PC-3 (cell line): Measurements from ENCODE around the gene CDH13. TPM values are rescaled to one million over a fixed set of nuclear protein-coding genes. Genes with fewer than 3 reads are reported as not detected.

ENCODE experiments used
- ATAC-seq: fragments of 200-7000 bp; cut with Tn5 transposase; 2 replicates; pipeline ENCODE4 v1.9.1; 2020; ENCODE audit warnings: mild to moderate bottlenecking, moderate library complexity
- BruUV-seq: library from RNA; stranded (reverse); fragments of 400-500 nt; replicated peaks from 2 replicates; lab custom pipeline; 2021; lab: Mats Ljungman, UMichigan
- CTCF ChIA-PET: fragments of 300-600 bp; sonication (Branson Sonifier 250); formaldehyde crosslinking; loops from one replicate; lab custom pipeline; 2022; ENCODE audit warnings: antibody characterized with exemption; lab: Charles Lee
- POLR2A ChIA-PET: fragments of 300-600 bp; sonication (Branson Sonifier 250); formaldehyde crosslinking; loops from one replicate; lab custom pipeline; 2022; ENCODE audit warnings: antibody characterized with exemption; ENCODE audit not compliant: unreplicated experiment; lab: Charles Lee
- DNase-seq: peaks from one replicate; pipeline ENCODE4 v3.0.0-alpha.2; 2015
- H2AFZ ChIP-seq: fragments of 300-600 bp; sonication (generic); 2 replicates; pipeline ENCODE4 v1.6.0; 2016; ENCODE audit warnings: antibody characterized with exemption, low read length
- H3F3A ChIP-seq: fragments of 300-600 bp; sonication (generic); one replicate; pipeline ENCODE4 v1.6.0; 2017; ENCODE audit warnings: antibody characterized with exemption, low read length, control low read depth, mild to moderate bottlenecking; ENCODE audit not compliant: unreplicated experiment
- H3K27ac ChIP-seq: fragments of 300-600 bp; sonication (generic); 2 replicates; pipeline ENCODE4 v1.5.1; 2016; ENCODE audit warnings: mild to moderate bottlenecking, low read length
- H3K27me3 ChIP-seq: fragments of 300-600 bp; sonication (generic); 2 replicates; pipeline ENCODE4 v1.6.1; 2016; ENCODE audit warnings: low read length, mixed read lengths
- H3K36me3 ChIP-seq: fragments of 300-600 bp; sonication (generic); 2 replicates; pipeline ENCODE4 v1.6.1; 2016; ENCODE audit warnings: low read depth, mixed run types, low read length, mixed read lengths
- H3K4me1 ChIP-seq: fragments of 300-600 bp; sonication (generic); 2 replicates; pipeline ENCODE4 v1.5.1; 2016; ENCODE audit warnings: low read length; ENCODE audit not compliant: insufficient read depth
- H3K4me2 ChIP-seq: fragments of 300-600 bp; sonication (generic); 2 replicates; pipeline ENCODE4 v1.6.0; 2016; ENCODE audit warnings: low read length
- H3K4me3 ChIP-seq: fragments of 300-600 bp; sonication (generic); 2 replicates; pipeline ENCODE4 v1.5.1; 2016; ENCODE audit warnings: mild to moderate bottlenecking, low read length, mixed read lengths
- H3K79me2 ChIP-seq: fragments of 300-600 bp; sonication (generic); 2 replicates; pipeline ENCODE4 v1.6.1; 2017; ENCODE audit warnings: low read length, mixed read lengths
- H3K9ac ChIP-seq: fragments of 300-600 bp; sonication (generic); 2 replicates; pipeline ENCODE4 v1.6.0; 2016; ENCODE audit warnings: mild to moderate bottlenecking, low read length
- H3K9me2 ChIP-seq: fragments of 300-600 bp; sonication (generic); replicated peaks from 2 replicates; pipeline ENCODE4 v1.6.1; 2016; ENCODE audit warnings: mixed run types, low read length, mixed read lengths
- H3K9me3 ChIP-seq: fragments of 300-600 bp; sonication (generic); 2 replicates; pipeline ENCODE4 v1.6.1; 2016; ENCODE audit warnings: low read length, mixed read lengths
- H4K20me1 ChIP-seq: fragments of 300-600 bp; sonication (generic); 2 replicates; pipeline ENCODE4 v1.6.1; 2016; ENCODE audit warnings: low read length, mixed read lengths
- EZH2 ChIP-seq: fragments of 300-600 bp; sonication (generic); IDR thresholded peaks from one replicate; pipeline ENCODE4 v1.6.1; 2017; ENCODE audit warnings: antibody characterized with exemption, mild to moderate bottlenecking, low read length; ENCODE audit not compliant: unreplicated experiment
- EZH2phosphoT487 ChIP-seq: fragments of 300-600 bp; sonication (generic); IDR thresholded peaks from 2 replicates; pipeline ENCODE4 v1.6.1; 2018; ENCODE audit warnings: mild to moderate bottlenecking, antibody characterized with exemption, low read length, borderline replicate concordance
- intact Hi-C: fragments of 100-400 bp; cut with micrococcal nuclease; formaldehyde crosslinking; loops from 2 replicates; pipeline ENCODE4 v1.9.0; 2023
- total RNA-seq: library from RNA; depleted of rRNA; stranded (reverse); fragments of >200 nt; gene quantifications from 2 replicates; pipeline ENCODE4 v1.2.3, GENCODE V29; 2014
- TF ChIP-seq, protein P1 (sequence below): fragments of 300-600 bp; sonication (generic); conservative IDR thresholded peaks from 2 replicates; pipeline ENCODE4 v1.5.1; 2017; ENCODE audit warnings: antibody characterized with exemption, low read depth, mild to moderate bottlenecking, low read length

The CDH13 gene
- total RNA-seq, 1 experiment from 2014 or later, result 0.36 TPM

DNA sequence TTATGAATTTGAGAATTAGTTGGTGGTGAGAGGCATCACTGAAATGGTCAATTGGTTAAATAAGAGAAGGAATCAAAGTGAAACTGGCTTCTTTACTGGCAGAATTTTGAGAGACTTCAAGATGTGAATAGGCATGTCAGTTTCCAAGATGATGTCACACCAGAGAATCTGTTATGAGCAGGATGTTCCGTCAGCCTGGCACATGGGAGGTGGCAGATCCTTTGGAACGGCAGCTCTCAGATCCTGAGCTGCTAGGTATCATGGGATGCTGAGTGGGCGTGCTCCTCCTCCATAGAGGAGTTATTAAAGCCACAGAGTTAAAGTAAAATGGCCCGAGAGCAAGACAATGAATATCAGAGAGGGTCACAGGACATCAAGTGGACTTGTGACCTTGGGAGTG is 736.8 kb downstream of the CDH13 start:
- H3K4me3 ChIP-seq, result no peak overlapping the region
- no TSS peak for BruUV-seq
- CTCF ChIA-PET, result no interaction called here
- H3K27ac ChIP-seq, result no peak overlapping the region
- H4K20me1 ChIP-seq, result no peaks in the 10 kb centered on the region
- H3K9me3 ChIP-seq, result no peaks in the 10 kb centered on the region
- H3K9ac ChIP-seq, result no peak overlapping the region
- intact Hi-C loops, result no loop called here
- ATAC-seq (no peak), DNase-seq (no peak)
- H3K4me1 ChIP-seq, result no peaks in the 10 kb centered on the region
- H3K9me2 ChIP-seq, result no peaks in the 10 kb centered on the region
- H2AFZ ChIP-seq, result no peak overlapping the region
- H3K4me2 ChIP-seq, result no peak overlapping the region
- POLR2A ChIA-PET, result no interaction called here
- no peaks in the 10 kb centered on the region for H3F3A ChIP-seq
- H3K36me3 ChIP-seq, result no peaks in the 10 kb centered on the region
- TF ChIP-seq, protein P1, sequence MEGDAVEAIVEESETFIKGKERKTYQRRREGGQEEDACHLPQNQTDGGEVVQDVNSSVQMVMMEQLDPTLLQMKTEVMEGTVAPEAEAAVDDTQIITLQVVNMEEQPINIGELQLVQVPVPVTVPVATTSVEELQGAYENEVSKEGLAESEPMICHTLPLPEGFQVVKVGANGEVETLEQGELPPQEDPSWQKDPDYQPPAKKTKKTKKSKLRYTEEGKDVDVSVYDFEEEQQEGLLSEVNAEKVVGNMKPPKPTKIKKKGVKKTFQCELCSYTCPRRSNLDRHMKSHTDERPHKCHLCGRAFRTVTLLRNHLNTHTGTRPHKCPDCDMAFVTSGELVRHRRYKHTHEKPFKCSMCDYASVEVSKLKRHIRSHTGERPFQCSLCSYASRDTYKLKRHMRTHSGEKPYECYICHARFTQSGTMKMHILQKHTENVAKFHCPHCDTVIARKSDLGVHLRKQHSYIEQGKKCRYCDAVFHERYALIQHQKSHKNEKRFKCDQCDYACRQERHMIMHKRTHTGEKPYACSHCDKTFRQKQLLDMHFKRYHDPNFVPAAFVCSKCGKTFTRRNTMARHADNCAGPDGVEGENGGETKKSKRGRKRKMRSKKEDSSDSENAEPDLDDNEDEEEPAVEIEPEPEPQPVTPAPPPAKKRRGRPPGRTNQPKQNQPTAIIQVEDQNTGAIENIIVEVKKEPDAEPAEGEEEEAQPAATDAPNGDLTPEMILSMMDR, result no peak
- no peak for TF ChIP-seq EZH2phosphoT487
- TF ChIP-seq EZH2, result no peak
- no peaks in the 10 kb centered on the region for H3K27me3 ChIP-seq
- no peaks in the 10 kb centered on the region for H3K79me2 ChIP-seq

DNA sequence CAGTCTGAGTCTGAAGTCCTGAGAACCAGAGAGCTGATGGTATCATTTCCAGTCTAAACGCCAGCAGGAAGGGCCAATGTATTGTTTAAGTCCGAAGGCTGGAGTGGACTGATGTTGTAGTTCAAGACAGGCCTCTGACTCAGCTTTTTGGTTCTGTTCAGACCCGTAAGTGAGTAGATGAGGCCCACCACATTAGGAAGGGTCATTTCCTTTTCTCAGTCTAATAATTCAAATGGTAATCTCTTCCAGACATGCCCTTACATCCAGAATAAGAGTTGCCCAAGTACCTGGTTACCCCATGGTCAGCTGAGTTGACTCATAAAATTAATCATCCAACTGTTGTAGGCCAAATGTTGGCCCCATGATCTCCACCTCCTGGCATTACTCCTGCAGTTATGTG is 738.4 kb downstream of the CDH13 start:
- Histone ChIP-seq H3K4me2 (no peak overlapping the region), H3K79me2 (no peaks in the 10 kb centered on the region), H3K9ac (no peak overlapping the region), H3K9me2 (no peaks in the 10 kb centered on the region), H4K20me1 (no peaks in the 10 kb centered on the region), H3K4me3 (no peak overlapping the region), H3K27ac (no peak overlapping the region), H3K9me3 (no peaks in the 10 kb centered on the region), H3F3A (no peaks in the 10 kb centered on the region), H3K36me3 (no peaks in the 10 kb centered on the region), H2AFZ (no peak overlapping the region), H3K27me3 (no peaks in the 10 kb centered on the region), H3K4me1 (no peaks in the 10 kb centered on the region)
- no TSS peak for BruUV-seq
- POLR2A ChIA-PET, result no interaction called here
- TF ChIP-seq, protein P1, result no peak
- TF ChIP-seq EZH2, result no peak
- CTCF ChIA-PET, result no interaction called here
- intact Hi-C loops, result no loop called here
- no peak for ATAC-seq
- DNase-seq, result no peak

DNA sequence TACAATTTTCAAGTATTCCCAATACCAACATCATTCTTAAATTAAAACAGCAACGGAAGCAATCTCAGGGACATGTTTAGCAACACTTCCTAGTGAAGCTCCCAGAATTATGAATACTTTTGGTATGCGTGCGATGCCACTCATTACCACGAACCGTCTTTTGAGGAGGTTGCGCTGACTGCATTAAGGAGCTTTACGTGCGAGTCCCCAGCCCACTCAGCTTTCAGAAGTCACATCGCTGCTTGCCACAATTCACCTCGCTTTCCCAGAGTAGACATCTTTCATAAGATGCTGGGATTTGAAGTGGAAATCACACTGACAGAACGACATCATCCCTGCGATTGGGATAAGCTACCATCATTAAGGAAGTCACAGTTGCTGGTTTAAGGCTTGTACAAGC is 739.5 kb downstream of the CDH13 start:
- POLR2A ChIA-PET, result no interaction called here
- Histone ChIP-seq H3K4me1 (no peaks in the 10 kb centered on the region), H3K4me2 (no peak overlapping the region), H3K27ac (no peak overlapping the region), H3K4me3 (no peak overlapping the region), H4K20me1 (no peaks in the 10 kb centered on the region), H3K9me3 (no peaks in the 10 kb centered on the region), H3F3A (no peaks in the 10 kb centered on the region), H3K9ac (no peak overlapping the region), H3K27me3 (no peaks in the 10 kb centered on the region), H2AFZ (no peak overlapping the region), H3K9me2 (no peaks in the 10 kb centered on the region), H3K79me2 (no peaks in the 10 kb centered on the region), H3K36me3 (no peaks in the 10 kb centered on the region)
- no peak for ATAC-seq
- CTCF ChIA-PET, result no interaction called here
- BruUV-seq, result no TSS peak
- no peak for DNase-seq
- TF ChIP-seq EZH2phosphoT487, result no peak
- TF ChIP-seq, protein P1, result no peak
- no peak for TF ChIP-seq EZH2
- intact Hi-C loops, result no loop called here
